ENCODE data around the gene MTHFD1L. TPM values are rescaled to one million over a fixed set of nuclear protein-coding genes. Genes with fewer than 3 reads are reported as not detected.

Gene MTHFD1L
- total and polyA plus RNA-seq, 3 donors from 2014 or later = 23.4 to 35.3 (median 29.5) TPM

DNA sequence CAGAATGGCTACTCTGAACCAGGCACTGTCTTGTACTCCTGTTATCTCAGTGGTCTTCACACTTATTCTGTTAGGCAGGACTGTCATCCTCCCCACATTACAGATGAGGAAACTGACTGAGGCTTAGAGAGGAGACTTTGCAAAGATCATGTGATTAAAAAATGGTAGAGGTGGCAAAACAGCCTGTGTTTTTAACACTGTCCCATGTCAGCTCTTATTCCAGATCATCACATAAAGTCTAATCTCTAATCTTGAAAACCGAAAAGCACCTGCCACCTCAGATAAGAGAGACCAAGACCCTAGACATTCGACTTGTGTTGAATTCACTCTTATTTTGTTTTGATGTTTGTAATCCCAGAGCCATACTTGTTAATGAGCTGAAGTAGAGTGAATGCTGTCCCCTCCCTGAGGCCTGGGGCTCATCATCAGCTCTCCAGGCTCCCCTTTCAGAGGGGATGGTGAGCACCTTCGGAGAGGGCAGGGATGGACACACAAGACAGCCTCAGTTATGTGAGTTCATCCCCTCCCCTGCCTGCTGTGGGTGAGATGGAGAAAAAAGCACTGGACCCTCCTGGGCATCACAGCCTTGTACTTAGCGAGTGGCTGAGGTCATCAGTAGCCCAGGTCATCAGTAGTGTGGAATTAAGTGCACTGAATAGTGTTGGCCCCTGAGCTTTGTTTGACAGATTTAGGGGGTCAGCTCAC is 30.6 kb downstream of the MTHFD1L start:
- TF ChIP-seq POLR2A (IDR thresholded peaks at IDR 0.05) = no peak
- TF ChIP-seq, protein P1, sequence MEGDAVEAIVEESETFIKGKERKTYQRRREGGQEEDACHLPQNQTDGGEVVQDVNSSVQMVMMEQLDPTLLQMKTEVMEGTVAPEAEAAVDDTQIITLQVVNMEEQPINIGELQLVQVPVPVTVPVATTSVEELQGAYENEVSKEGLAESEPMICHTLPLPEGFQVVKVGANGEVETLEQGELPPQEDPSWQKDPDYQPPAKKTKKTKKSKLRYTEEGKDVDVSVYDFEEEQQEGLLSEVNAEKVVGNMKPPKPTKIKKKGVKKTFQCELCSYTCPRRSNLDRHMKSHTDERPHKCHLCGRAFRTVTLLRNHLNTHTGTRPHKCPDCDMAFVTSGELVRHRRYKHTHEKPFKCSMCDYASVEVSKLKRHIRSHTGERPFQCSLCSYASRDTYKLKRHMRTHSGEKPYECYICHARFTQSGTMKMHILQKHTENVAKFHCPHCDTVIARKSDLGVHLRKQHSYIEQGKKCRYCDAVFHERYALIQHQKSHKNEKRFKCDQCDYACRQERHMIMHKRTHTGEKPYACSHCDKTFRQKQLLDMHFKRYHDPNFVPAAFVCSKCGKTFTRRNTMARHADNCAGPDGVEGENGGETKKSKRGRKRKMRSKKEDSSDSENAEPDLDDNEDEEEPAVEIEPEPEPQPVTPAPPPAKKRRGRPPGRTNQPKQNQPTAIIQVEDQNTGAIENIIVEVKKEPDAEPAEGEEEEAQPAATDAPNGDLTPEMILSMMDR (IDR thresholded peaks at IDR 0.05) = no peak
- H3K4me3 ChIP-seq = no peak overlapping the region
- no peaks in the 10 kb centered on the region for H3K27me3 ChIP-seq
- DNase-seq = no peak
- no peak overlapping the region for H3K27ac ChIP-seq
- no peaks in the 10 kb centered on the region for H3K4me1 ChIP-seq
- H3K9me3 ChIP-seq = no peaks in the 10 kb centered on the region
- intact Hi-C loops (cut with DNase I; ENCODE audit: low total_unique reads) = loop anchor here (10.0 kb wide), 1 partner anchor 429 kb away; no protein-coding TSS in a partner anchor
- 68 to 72% methylated on average over 4 of the region's 4 CpGs for WGBS, 2 donors
- no peaks in the 10 kb centered on the region for H3K36me3 ChIP-seq (ENCODE audit: low read depth, missing control alignments)

DNA sequence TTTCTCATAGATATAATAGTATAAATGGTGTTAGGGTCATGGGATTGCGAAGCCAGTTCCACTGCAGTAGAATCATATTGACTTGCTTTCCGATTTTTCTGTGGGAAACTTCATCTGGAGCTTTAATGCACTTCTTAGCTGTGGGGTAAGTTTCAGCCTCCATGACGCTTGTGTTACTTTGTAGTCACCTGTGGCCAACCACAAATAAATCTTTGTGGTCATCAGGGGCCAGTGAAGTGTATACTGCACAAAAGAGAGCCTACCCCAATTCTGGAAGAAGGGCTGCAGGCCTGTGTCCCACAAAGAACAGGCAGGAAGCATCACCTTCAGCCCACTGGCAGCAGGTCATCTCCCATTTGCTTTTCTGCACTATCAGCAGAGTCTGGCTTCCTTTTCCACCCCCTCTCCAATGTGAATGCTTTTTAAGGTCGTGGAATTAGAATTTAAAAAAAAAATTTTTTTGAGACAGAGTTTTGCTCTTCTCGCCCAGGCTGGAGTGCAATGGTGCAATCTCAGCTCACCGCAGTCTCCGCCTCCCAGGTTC is 32.0 kb downstream of the MTHFD1L start:
- Histone ChIP-seq H3K4me3 (no peak overlapping the region), H3K36me3 (ENCODE audit: low read depth, missing control alignments) (no peaks in the 10 kb centered on the region), H3K27me3 (no peaks in the 10 kb centered on the region), H3K4me1 (peaks cover 6% of the 10 kb centered on the region), H3K27ac (no peak overlapping the region), H3K9me3 (no peaks in the 10 kb centered on the region)
- DNase-seq = no peak
- TF ChIP-seq, protein P1 (IDR thresholded peaks at IDR 0.05) = no peak
- no peak for TF ChIP-seq POLR2A (IDR thresholded peaks at IDR 0.05)
- intact Hi-C loops (cut with DNase I; ENCODE audit: low total_unique reads) = loop anchor here (10.0 kb wide), 1 partner anchor 427 kb away; no protein-coding TSS in a partner anchor
- WGBS, 2 donors = 87 to 89% methylated on average over 7 of the region's 7 CpGs

DNA sequence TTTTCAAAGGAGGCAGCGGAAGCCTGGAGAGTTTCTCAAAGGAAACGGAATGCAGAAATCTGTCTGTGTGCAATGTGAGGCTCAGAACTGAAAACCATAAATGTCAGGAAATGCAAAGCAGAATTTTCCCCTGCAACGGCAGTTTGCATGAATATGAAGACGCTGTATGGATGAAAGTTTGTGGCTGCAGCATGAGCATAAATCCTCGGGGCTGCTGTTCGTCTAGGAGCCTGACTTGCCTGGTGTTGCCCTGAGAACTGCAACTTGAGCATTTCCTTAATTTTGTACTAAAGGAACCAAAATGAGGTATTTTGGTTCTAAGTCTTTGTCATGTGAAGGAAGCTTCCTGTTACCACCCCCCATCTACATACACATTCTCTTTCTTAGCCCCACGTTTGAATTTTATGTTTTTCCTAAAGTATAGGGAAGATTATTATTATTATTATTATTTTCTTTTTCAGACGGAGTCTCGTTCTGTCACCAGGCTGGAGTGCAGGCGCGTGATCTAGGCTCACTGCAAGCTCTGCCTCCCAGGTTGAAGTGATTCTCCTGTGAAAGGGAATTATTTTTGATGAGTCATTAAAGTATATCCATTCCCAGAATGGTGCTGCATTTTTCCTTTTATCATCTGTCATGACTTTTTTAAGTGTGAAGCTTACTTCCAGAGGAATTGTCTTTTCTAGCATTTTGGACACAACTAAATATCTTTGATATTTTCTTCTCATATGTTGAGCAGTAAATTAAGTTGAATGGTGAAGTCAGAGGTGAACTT is 33.1 kb downstream of the MTHFD1L start:
- intact Hi-C loops (cut with DNase I; ENCODE audit: low total_unique reads) = loop anchor here (10.0 kb wide), 1 partner anchor 426 kb away; no protein-coding TSS in a partner anchor
- no peak for DNase-seq
- peaks cover 7% of the 10 kb centered on the region for H3K4me1 ChIP-seq
- no peak for TF ChIP-seq POLR2A (IDR thresholded peaks at IDR 0.05)
- TF ChIP-seq, protein P1 (IDR thresholded peaks at IDR 0.05) = no peak
- no peaks in the 10 kb centered on the region for H3K36me3 ChIP-seq (ENCODE audit: low read depth, missing control alignments)
- no peaks in the 10 kb centered on the region for H3K9me3 ChIP-seq
- WGBS, 2 donors = 85 to 93% methylated on average over 11 of the region's 11 CpGs
- H3K4me3 ChIP-seq = no peak overlapping the region
- no peak overlapping the region for H3K27ac ChIP-seq
- no peaks in the 10 kb centered on the region for H3K27me3 ChIP-seq

DNA sequence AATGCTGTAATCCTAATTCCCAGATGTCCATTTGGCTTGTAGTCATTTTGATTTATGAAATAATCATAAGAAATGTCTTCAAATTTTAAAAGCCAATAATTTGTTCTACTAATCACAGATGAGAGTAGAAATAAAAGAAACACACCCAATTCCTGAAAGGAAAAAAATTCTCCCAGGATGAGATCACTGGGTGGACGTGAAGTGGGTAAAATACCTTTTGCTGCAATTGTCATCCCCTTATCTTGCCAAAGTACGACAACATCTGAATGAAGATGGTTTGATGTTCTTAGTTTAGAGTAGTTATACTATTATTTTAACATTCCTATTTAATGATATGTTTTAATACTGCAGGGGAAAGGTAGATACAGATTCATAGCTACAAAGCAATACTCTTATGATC is 33.7 kb downstream of the MTHFD1L start:
- Histone ChIP-seq H3K27ac (no peak overlapping the region), H3K27me3 (no peaks in the 10 kb centered on the region), H3K36me3 (ENCODE audit: low read depth, missing control alignments) (no peaks in the 10 kb centered on the region), H3K9me3 (no peaks in the 10 kb centered on the region), H3K4me3 (no peak overlapping the region), H3K4me1 (peaks cover 7% of the 10 kb centered on the region)
- 92 to 95% methylated on average over 2 of the region's 2 CpGs for WGBS, 2 donors
- intact Hi-C loops (cut with DNase I; ENCODE audit: low total_unique reads) = loop anchor here (10.0 kb wide), 1 partner anchor 426 kb away; no protein-coding TSS in a partner anchor
- no peak for DNase-seq
- TF ChIP-seq POLR2A (IDR thresholded peaks at IDR 0.05) = no peak
- TF ChIP-seq, protein P1 (IDR thresholded peaks at IDR 0.05) = no peak
